Activated CD4-positive, alpha-beta T cell treated with anti-CD3 and anti-CD28 coated beads, Interleukin-2, amount 50 U/mL, for 16 hours (primary cell): ENCODE data around the gene KCNG2.

ENCODE experiments used
- DNase-seq: peaks from one replicate; pipeline ENCODE4 v3.0.0-alpha.2; 2020

KCNG2 gene

DNA sequence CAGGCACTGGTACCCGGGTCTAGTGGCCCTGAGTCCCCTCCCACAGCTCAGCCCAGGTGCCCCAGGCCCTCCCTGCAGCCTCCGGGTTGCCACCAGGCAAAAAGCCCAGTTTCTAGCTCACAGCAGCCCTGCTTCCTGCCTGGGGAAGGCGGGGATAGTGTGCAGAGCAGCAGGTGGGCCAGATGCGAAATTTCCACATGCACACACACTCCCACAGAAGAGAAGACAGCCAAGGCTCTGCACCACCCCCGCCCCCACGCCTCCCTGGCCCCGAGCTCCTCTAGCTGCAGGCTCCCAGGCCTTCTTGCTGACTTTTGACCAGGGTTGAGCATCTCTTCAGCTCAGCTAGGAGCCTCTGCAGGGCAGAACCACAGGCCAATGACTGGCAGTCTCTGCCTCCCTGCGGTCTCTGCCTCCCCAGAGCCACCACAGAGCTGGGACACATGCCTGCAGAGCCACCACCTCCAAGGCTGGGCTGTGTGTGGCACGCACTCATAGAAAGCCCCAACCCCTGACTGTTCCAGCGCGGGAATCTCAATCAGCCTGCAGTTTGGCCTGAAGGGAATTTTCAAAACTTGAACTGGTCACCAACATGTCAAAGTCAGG lies 146.5 kb downstream of the KCNG2 start:
- DNase-seq: peak; percentile 50

DNA sequence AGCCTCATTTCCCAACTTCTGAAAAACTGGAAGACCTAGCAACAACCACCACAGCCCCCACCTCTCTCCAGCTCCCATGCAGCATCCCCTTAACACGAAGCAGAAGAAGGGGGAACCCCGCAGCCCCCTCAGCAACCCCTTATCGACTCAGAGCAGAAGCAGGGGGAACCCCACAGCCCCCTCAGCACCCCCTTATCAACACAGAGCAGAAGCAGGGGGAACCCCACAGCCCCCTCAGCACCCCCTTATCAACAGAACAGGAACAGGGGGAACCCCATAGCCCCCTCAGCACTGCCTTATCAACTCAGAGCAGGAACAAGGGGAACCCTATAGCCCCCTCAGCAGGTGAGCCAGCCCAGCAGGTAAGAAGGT lies 147.0 kb downstream of the KCNG2 start:
- DNase-seq: no peak

DNA sequence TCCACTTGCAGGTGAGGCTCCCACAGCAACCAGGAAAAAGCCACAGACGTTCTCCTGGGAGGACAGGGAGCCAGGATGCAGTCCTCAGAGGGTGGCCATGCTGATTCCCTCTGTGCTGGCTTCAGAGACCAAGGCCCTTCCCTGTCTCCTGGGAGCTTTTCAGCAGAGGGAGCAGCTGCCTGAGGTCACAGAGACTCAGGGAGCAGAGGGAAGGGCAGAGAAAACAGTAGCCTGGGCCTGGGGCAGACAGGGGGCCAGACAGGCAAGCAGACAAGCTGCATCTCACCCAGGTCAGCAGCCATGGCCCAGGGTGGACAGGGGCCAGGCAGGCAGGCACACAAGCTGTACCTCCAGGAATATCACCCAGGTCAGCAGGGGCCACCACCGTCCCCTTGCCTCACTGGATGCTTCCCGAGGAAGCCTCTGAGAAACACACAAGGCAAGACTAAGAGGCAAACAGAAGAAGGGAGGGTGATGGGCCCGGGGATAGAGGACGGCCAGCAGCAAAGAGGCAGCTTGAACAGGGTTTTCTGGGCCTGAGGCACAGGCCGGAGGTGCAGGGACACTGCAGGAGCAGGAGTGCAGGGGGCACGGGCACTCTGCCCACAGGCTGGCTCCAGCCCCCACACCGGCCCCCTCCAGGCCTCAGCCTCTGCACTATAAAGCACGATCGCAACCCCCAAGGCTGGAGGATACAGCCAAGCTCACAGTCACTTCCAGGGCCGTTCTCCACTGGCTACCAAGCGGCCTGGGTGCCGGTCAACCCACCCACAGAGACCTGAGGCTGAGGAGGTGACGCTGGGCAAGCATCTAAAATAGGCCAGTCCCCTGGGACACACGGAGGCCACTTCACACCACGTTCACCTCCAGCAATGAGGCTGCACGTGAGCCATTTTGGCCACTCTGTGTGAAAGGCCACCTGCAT lies 147.6 kb downstream of the KCNG2 start:
- DNase-seq: no peak

DNA sequence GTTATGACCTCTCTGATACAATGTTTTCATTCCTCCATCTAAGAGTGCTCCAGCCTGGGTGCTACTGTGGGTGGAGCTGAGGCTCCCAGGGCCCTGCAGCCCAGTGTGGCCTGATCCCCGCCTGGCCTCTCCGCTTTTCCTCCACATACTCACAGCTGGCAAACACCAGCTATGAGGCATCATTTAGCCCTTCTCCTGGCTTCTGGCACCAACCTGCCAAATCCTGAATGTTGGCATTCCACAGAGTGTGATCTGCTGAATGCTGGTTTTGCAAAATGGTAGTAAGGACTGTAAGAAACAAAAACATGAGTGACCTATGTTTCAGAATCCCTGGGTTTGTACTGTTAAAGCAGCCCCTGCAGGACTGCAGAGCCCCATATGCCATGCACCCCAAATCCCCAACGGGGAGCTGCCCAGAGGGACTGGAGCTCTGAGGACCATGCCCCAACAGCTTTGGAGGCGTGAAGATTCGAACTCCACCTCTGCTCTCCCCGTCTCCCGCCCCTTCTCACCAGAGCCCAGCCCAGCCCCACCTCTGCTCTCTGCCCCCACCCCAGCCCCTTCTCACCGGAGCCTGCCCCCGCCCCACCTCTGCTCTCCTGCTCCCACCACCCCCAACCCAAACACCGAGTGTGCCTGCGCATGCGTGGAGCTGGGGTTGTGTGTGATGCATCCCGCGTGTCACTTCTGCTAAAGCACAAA lies 149.5 kb downstream of the KCNG2 start:
- DNase-seq: no peak

DNA sequence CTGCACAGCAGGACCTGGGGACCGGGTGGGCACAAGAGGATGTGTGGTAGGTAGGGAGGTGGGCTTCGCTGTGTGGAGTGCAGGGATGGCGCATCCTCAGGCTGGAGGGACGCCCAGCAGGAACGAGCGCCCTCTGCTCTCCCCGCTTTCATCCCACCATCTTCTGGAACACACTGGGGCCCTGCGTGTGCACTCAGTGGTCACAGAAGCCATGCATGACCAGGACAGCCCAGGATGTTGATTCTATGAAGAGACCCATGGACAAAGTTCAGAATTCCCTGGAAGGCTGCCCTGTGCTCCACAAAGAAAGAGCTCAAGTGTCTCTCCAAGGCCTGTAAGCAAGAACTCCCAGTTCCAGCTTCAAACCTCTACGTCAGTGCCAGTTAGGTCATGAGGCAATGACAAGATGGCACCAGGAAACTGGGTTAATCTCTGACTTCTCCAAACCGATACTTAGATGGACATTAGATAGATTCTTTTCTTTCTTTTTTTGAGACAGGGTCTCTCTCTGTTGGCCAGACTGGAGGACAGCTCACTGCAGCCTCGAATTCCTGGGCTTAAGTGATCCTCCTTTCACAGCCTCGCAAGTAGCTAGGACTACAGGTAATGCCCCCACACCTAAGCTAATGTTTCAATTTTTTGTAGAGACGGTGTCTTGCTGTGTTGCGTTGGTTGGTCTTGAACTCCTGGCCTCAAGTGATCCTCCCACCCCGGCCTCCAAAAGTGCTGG lies 150.3 kb downstream of the KCNG2 start:
- no peak for DNase-seq

DNA sequence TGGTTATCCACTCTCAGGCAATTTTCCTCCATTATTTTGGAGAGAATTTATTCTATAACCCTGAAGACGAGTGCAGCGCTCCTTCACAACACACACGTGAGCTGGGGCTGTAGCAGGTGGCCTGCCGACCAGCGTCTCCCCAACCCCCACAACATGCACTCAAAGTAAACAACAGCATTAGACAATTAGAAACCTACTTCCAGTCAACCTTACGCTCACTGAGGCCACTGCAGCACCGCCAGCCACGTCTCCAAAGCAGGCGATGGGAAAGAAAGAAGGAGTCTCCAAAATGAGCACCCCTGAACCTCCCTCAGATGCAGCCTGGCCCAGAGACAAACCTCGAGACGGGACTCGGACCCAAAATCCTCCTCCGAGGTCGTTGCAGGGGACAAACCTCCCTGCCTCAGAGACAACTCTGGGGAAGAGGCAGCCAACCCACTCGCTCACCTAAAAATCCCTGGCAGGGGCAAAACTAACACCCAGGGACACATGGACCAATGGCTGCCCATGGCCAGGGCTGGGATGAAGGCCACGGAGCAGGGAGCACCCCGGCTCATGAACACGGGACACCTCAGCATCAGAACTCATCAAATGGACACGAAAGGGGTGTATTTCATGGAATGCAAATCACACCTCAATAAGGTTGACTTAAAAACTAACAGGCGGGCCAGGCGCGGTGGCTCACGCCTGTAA lies 151.1 kb downstream of the KCNG2 start:
- no peak for DNase-seq
